ENCODE results near the gene MYO10.

DNA sequence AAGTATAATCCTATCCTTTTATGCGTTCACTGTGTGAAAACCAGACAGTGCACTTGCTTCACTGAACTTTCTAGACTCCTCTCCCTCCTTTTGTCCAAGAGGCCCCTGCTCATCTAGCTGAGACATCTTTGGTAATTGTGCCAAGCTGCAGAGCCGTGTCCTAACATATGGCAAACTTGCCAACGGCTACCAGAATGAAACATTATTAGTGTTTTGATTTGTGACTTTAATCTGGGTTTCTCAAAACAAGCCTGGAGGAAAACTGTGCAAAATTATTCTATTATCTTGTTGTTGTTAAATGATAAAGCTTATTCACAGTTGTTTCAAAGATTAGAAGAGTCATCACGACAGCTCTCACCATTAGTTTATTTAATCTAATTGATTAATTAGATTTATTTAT is 240.3 kb downstream of the MYO10 start:
- TF ChIP-seq FOXJ3 (CRISPR knock-in tag; IDR thresholded peaks at IDR 0.05; ENCODE audit: borderline replicate concordance) = no peak
- TF ChIP-seq, protein P1, sequence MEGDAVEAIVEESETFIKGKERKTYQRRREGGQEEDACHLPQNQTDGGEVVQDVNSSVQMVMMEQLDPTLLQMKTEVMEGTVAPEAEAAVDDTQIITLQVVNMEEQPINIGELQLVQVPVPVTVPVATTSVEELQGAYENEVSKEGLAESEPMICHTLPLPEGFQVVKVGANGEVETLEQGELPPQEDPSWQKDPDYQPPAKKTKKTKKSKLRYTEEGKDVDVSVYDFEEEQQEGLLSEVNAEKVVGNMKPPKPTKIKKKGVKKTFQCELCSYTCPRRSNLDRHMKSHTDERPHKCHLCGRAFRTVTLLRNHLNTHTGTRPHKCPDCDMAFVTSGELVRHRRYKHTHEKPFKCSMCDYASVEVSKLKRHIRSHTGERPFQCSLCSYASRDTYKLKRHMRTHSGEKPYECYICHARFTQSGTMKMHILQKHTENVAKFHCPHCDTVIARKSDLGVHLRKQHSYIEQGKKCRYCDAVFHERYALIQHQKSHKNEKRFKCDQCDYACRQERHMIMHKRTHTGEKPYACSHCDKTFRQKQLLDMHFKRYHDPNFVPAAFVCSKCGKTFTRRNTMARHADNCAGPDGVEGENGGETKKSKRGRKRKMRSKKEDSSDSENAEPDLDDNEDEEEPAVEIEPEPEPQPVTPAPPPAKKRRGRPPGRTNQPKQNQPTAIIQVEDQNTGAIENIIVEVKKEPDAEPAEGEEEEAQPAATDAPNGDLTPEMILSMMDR (IDR thresholded peaks at IDR 0.05) = no peak
- TF ChIP-seq, protein P2, sequence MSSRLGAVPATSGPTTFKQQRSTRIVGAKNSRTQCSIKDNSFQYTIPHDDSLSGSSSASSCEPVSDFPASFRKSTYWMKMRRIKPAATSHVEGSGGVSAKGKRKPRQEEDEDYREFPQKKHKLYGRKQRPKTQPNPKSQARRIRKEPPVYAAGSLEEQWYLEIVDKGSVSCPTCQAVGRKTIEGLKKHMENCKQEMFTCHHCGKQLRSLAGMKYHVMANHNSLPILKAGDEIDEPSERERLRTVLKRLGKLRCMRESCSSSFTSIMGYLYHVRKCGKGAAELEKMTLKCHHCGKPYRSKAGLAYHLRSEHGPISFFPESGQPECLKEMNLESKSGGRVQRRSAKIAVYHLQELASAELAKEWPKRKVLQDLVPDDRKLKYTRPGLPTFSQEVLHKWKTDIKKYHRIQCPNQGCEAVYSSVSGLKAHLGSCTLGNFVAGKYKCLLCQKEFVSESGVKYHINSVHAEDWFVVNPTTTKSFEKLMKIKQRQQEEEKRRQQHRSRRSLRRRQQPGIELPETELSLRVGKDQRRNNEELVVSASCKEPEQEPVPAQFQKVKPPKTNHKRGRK (CRISPR knock-in tag; IDR thresholded peaks at IDR 0.05; ENCODE audit: borderline replicate concordance) = no peak
- TF ChIP-seq SMAD4 (CRISPR knock-in tag; IDR thresholded peaks at IDR 0.05) = no peak
- no peak for TF ChIP-seq ZBTB21 (CRISPR knock-in tag; IDR thresholded peaks at IDR 0.05; ENCODE audit: borderline replicate concordance)
- TF ChIP-seq FOXP4 (CRISPR knock-in tag; IDR thresholded peaks at IDR 0.05) = no peak
- TF ChIP-seq, protein P3, sequence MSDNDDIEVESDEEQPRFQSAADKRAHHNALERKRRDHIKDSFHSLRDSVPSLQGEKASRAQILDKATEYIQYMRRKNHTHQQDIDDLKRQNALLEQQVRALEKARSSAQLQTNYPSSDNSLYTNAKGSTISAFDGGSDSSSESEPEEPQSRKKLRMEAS (CRISPR knock-in tag; IDR thresholded peaks at IDR 0.05) = no peak
- TF ChIP-seq, protein P4, sequence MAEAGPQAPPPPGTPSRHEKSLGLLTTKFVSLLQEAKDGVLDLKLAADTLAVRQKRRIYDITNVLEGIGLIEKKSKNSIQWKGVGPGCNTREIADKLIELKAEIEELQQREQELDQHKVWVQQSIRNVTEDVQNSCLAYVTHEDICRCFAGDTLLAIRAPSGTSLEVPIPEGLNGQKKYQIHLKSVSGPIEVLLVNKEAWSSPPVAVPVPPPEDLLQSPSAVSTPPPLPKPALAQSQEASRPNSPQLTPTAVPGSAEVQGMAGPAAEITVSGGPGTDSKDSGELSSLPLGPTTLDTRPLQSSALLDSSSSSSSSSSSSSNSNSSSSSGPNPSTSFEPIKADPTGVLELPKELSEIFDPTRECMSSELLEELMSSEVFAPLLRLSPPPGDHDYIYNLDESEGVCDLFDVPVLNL (CRISPR knock-in tag; IDR thresholded peaks at IDR 0.05; ENCODE audit: borderline replicate concordance, low read depth) = no peak
- TF ChIP-seq, protein P5, sequence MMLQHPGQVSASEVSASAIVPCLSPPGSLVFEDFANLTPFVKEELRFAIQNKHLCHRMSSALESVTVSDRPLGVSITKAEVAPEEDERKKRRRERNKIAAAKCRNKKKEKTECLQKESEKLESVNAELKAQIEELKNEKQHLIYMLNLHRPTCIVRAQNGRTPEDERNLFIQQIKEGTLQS (CRISPR knock-in tag; conservative IDR thresholded peaks at IDR 0.05) = no peak
- no peak for TF ChIP-seq RELA (CRISPR knock-in tag; IDR thresholded peaks at IDR 0.05; ENCODE audit: borderline replicate concordance)
- no peak for TF ChIP-seq ZSCAN18 (CRISPR knock-in tag; IDR thresholded peaks at IDR 0.05)
- TF ChIP-seq, protein P6, sequence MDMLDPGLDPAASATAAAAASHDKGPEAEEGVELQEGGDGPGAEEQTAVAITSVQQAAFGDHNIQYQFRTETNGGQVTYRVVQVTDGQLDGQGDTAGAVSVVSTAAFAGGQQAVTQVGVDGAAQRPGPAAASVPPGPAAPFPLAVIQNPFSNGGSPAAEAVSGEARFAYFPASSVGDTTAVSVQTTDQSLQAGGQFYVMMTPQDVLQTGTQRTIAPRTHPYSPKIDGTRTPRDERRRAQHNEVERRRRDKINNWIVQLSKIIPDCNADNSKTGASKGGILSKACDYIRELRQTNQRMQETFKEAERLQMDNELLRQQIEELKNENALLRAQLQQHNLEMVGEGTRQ (CRISPR knock-in tag; IDR thresholded peaks at IDR 0.05) = no peak
- no peak for TF ChIP-seq NR1H2 (CRISPR knock-in tag; IDR thresholded peaks at IDR 0.05)
